Astrocyte of the cerebellum (primary cell): ENCODE results near the gene PAGR1.

Experiments
- DNase-seq: peaks from one replicate; pipeline ENCODE4 v3.0.0-alpha.2; 2011; ENCODE audit warnings: low read depth
- H3K4me3 ChIP-seq: 2 replicates; pipeline ENCODE4 v1.5.1; 2011; ENCODE audit warnings: mild to moderate bottlenecking, low read depth, low read length, moderate library complexity
- in situ Hi-C: cut with HindIII; loops from 2 replicates; pipeline ENCODE4 v1.10.0; 2017; ENCODE audit warnings: low sequenced_read_pairs
- TF ChIP-seq, protein P1 (sequence below): IDR thresholded peaks from 2 replicates; pipeline ENCODE4 v1.5.1; 2012; ENCODE audit warnings: low read length, low read depth, moderate library complexity, mild to moderate bottlenecking; ENCODE audit errors: missing control alignments

PAGR1 gene

DNA sequence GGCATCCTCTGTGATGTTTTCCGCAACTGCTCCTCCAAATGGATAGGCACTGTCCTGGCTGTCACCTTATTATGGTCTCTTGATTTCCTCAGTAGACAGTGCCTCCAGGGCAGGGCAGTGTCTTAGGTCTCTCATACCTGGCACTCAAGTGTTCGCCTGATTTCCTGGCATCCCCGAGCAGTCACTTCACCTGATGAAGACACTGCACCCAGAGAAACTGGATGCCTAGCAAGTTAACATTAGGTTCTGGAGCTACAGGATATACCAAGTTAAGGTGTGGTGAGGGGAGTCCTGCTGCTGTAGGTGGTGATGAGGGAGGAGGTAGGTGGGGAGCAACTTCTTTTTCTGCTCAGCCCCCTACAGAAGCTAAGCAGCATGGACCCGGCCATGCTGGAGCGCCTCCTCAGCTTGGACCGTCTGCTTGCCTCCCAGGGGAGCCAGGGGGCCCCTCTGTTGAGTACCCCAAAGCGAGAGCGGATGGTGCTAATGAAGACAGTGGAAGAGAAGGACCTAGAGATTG is 13.5 kb upstream of the PAGR1 start:
- TF ChIP-seq, protein P1, sequence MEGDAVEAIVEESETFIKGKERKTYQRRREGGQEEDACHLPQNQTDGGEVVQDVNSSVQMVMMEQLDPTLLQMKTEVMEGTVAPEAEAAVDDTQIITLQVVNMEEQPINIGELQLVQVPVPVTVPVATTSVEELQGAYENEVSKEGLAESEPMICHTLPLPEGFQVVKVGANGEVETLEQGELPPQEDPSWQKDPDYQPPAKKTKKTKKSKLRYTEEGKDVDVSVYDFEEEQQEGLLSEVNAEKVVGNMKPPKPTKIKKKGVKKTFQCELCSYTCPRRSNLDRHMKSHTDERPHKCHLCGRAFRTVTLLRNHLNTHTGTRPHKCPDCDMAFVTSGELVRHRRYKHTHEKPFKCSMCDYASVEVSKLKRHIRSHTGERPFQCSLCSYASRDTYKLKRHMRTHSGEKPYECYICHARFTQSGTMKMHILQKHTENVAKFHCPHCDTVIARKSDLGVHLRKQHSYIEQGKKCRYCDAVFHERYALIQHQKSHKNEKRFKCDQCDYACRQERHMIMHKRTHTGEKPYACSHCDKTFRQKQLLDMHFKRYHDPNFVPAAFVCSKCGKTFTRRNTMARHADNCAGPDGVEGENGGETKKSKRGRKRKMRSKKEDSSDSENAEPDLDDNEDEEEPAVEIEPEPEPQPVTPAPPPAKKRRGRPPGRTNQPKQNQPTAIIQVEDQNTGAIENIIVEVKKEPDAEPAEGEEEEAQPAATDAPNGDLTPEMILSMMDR, result no peak
- DNase-seq, result no peak
- in situ Hi-C loops, result loop anchor here (5.0 kb wide), 1 partner anchor 105 kb away; no protein-coding TSS in a partner anchor
- no peak overlapping the region for H3K4me3 ChIP-seq

DNA sequence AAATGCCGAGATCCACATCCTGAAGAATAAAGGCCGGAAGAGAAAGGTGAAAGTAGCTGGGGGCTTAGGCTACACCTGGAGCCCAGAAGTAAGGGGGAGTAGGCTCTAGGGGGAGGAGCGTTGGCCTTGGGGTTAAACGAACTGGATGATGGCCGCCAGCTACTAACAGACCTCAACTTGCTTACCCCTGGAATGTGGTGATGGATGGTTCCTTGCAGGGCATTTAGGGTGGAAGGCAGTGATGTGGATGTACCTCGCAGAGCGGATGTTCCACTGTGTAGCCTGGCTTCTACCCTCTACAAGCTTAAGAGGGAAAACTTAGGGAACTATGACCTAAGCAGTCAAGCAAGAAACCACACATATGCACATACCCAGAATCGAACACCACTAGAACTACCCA is 11.9 kb upstream of the PAGR1 start:
- no peak for DNase-seq
- H3K4me3 ChIP-seq, result no peak overlapping the region
- TF ChIP-seq, protein P1, result no peak
- in situ Hi-C loops, result loop anchor here (5.0 kb wide), 1 partner anchor 107 kb away; no protein-coding TSS in a partner anchor

DNA sequence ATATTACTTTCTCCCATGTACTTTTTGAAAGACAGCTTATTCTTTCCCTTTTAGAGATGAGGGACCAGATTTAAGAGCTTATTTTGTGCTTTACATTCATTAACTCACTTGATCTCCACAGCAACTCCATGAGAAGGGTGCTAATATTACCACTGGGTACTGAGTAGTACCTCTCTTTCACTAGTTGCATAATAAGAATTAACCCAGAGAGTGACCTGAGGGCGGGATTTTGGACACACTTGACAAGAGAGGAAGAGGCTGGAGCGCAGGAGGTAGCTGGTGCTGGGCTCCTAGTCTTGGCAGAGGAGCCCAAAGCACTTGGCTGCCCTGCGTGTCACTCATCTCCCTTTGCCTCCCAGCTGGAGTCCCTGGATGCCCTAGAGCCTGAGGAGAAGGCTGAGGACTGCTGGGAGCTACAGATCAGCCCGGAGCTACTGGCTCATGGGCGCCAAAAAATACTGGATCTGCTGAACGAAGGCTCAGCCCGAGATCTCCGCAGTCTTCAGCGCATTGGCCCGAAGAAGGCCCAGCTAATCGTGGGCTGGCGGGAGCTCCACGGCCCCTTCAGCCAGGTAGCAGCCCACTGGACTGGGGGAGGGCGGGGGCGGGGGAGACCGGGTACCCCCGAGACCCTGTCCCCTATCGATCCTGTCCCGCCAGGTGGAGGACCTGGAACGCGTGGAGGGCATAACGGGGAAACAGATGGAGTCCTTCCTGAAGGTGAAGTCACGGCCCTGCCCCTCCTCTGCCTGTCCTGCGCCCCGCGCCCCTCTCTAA is 11.3 kb upstream of the PAGR1 start:
- TF ChIP-seq, protein P1, result no peak
- peak overlapping the region; percentile 82 for H3K4me3 ChIP-seq
- in situ Hi-C loops, result loop anchor here (5.0 kb wide), 1 partner anchor 107 kb away; no protein-coding TSS in a partner anchor
- DNase-seq, result no peak

DNA sequence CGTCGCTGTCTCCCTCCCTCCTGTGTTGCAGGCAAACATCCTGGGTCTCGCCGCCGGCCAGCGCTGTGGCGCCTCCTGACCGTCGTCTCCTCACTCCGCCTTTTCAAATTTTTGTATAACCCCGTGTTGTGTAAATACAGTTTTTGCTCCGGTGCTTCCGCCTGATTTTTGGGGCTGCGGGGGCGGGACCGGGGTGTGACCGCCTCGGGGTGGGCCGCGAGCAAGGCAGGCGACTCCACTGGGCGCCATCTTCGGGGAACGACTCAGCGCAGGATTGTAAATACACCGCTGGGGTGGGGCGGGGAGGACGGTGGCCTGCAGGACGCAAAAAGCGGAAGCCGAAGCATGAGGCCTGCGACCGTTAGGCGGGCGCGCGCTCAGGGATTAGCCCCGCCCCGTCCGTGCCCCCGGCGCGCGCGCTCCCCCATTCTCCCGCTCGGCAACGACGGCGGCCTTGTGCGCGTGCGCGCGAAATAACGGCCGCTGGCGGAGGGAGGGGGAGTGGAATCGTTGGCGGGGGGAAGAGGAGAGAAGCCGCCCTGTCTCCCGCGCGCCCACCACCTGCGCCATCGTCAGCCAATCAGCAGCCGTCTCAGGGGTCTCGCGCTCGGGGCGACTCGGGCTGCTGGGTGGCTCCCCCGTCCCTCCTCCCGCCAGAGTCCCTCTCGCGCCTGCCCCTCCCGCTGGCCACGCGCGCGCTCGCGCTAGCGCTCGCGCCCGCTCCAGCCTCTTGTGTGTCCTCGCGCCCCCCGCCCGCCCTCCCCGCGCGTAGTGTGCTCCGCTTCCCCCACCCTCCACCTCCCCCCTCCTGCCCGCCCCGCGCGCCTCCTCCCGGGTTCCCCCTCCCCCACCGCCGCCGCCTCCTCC is 10.5 kb upstream of the PAGR1 start:
- TF ChIP-seq, protein P1, result peak; percentile 4
- H3K4me3 ChIP-seq, result peak overlapping the region; percentile 82
- in situ Hi-C loops, result no loop called here
- DNase-seq, result peak; percentile 87

DNA sequence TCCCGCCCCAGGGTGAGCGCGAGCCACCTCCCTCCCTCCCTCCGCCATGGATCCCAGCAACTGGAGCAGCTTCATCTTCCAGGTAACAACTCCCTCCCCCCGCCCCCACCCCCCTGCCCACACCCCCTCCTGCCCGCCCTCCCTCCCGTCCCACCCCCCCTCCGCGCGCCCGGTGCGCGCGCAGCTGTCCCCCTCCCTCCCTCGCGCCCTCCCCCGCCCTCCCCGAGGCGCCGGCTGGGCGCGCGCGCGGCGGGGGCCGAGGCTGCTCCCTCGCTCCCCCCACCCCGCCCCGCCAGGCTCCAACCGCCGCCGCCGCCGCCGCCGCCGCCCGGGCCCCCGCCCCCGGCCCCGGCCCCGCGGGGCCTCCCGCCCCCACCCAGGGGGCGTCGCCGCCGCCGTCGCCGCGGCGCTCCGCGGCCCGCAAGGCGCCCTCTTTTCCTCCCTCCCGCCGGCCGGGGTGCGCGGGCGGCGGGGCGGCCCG is 9.8 kb upstream of the PAGR1 start, which contains the start of gene MAZ:
MAZ (plus strand) TSS at position 431 of the 481 bp plus-strand sequence. CDS start 173 bp downstream, outside the sequence.
- peak within 1 kb of the TSS; percentile 82 for H3K4me3 ChIP-seq
- in situ Hi-C loops, result no loop called here
- no peak for DNase-seq
- TF ChIP-seq, protein P1, result no peak

DNA sequence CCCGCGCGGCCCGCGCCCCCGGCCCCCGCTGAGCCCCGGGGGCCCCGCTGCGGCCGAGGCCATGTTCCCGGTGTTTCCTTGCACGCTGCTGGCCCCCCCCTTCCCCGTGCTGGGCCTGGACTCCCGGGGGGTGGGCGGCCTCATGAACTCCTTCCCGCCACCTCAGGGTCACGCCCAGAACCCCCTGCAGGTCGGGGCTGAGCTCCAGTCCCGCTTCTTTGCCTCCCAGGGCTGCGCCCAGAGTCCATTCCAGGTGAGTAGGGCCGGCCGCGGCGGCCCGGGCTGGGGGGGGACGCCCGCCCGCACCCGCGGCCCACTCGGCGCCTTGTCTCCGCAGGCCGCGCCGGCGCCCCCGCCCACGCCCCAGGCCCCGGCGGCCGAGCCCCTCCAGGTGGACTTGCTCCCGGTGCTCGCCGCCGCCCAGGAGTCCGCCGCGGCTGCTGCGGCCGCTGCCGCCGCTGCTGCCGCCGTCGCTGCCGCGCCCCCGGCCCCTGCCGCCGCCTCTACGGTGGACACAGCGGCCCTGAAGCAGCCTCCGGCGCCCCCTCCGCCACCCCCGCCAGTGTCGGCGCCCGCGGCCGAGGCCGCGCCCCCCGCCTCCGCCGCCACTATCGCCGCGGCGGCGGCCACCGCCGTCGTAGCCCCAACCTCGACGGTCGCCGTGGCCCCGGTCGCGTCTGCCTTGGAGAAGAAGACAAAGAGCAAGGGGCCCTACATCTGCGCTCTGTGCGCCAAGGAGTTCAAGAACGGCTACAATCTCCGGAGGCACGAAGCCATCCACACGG is 9.1 kb upstream of the PAGR1 start:
- H3K4me3 ChIP-seq, result peak overlapping the region; percentile 57
- no peak for DNase-seq
- in situ Hi-C loops, result no loop called here
- TF ChIP-seq, protein P1, result no peak
